BJ (cell line): ENCODE results near the gene ORMDL2. TPM values are rescaled to one million over a fixed set of nuclear protein-coding genes. Genes with fewer than 3 reads are reported as not detected.

Experiments
- CTCF ChIA-PET: fragments of 350-600 bp; formaldehyde crosslinking; extraction: SDS; loops from one replicate; lab custom pipeline; 2021; ENCODE audit warnings: antibody characterized with exemption, inconsistent platforms; lab: Yijun Ruan, JAX
- POLR2A ChIA-PET: fragments of 300-600 bp; sonication (Branson Sonifier 250); formaldehyde crosslinking; extraction: SDS; loops from one replicate; lab custom pipeline; 2021; ENCODE audit warnings: antibody characterized with exemption; lab: Charles Lee
- DNase-seq: peaks from one replicate; pipeline ENCODE4 v3.0.0-alpha.2; 2011; ENCODE audit warnings: low read depth
- H3K27me3 ChIP-seq: 2 replicates; pipeline ENCODE4 v1.6.0; 2011; ENCODE audit warnings: low read length; ENCODE audit not compliant: control insufficient read depth, insufficient read depth
- H3K36me3 ChIP-seq: 2 replicates; pipeline ENCODE4 v1.5.1; 2011; ENCODE audit warnings: low read length; ENCODE audit not compliant: control insufficient read depth, insufficient read depth
- H3K4me3 ChIP-seq: 2 replicates; pipeline ENCODE4 v1.5.1; 2011; ENCODE audit warnings: low read depth, mild to moderate bottlenecking, control low read depth, low read length
- CTCF ChIP-seq: IDR thresholded peaks from 2 replicates; pipeline ENCODE4 v1.5.1; 2011; ENCODE audit warnings: low read depth, mild to moderate bottlenecking, control low read depth, inconsistent platforms, low read length, moderate library complexity; ENCODE audit not compliant: insufficient read depth
- polyA plus RNA-seq: library from polyadenylated mRNA; depleted of rRNA; stranded (reverse); fragments of >200 nt; gene quantifications from 2 replicates; pipeline ENCODE4 v1.2.3, GENCODE V29; 2011

The ORMDL2 gene
- polyA plus RNA-seq, 1 experiment: 47.4 TPM

GRCh38 chr12:55816881-55817344 lies 928 bp upstream of the ORMDL2 start:
- ChIA-PET CTCF (interaction anchor here (0.6 to 4.7 kb wide), 11 partner anchors 10 to 361 kb away, joined by 3 to 20 read pairs (median 4); partner anchors contain the start of gene PYM1), POLR2A (interaction anchor here (0.6 to 2.9 kb wide), 4 partner anchors 13 to 132 kb away, joined by 5 to 30 read pairs (median 6); partner anchors contain the start of gene DNAJC14)
- DNase-seq: no peak
- no peaks in the 10 kb centered on the region for H3K27me3 ChIP-seq
- no peak for TF ChIP-seq CTCF
- peaks cover 8% of the 10 kb centered on the region for H3K36me3 ChIP-seq
- H3K4me3 ChIP-seq: peak overlapping the region; percentile 92

GRCh38 chr12:55818140-55818728 lies 393 bp downstream of the ORMDL2 start:
- Histone ChIP-seq H3K27me3 (no peaks in the 10 kb centered on the region), H3K36me3 (peaks cover 10% of the 10 kb centered on the region), H3K4me3 (peak overlapping the region; percentile 76)
- CTCF ChIA-PET: interaction anchor here (0.6 to 4.7 kb wide), 9 partner anchors 11 to 122 kb away, joined by 3 to 20 read pairs (median 5); partner anchors contain the start of genes DNAJC14 and PYM1
- DNase-seq: no peak
- no peak for TF ChIP-seq CTCF
- POLR2A ChIA-PET: interaction anchor here (0.6 to 2.9 kb wide), 5 partner anchors 12 to 143 kb away, joined by 3 to 30 read pairs (median 4); partner anchors contain the start of gene DNAJC14

- H3K4me3 ChIP-seq: no peak overlapping the region; the same call in 1 of the 2 replicates
- ChIA-PET CTCF (interaction anchor here (1.2 to 4.7 kb wide), 6 partner anchors 10 to 121 kb away, joined by 4 to 20 read pairs (median 9); partner anchors contain the start of genes DNAJC14 and PYM1), POLR2A (interaction anchor here (2.9 kb wide), 1 partner anchor 11 kb away, joined by 30 read pairs; the partner anchor contains the start of gene DNAJC14)
- TF ChIP-seq CTCF: no peak
- DNase-seq: no peak
- peaks cover 10% of the 10 kb centered on the region for H3K36me3 ChIP-seq
- H3K27me3 ChIP-seq: no peaks in the 10 kb centered on the region
Observed at GRCh38 chr12:55818886-55819285, 1.0 kb downstream of the ORMDL2 start.

GRCh38 chr12:55820679-55821078 lies 2.8 kb downstream of the ORMDL2 start:
- Histone ChIP-seq H3K27me3 (no peaks in the 10 kb centered on the region), H3K36me3 (peaks cover 10% of the 10 kb centered on the region), H3K4me3 (no peak overlapping the region)
- ChIA-PET POLR2A (no interaction called here), CTCF (interaction anchor here (0.6 to 4.7 kb wide), 7 partner anchors 9 to 119 kb away, joined by 3 to 20 read pairs (median 4); partner anchors contain the start of genes DNAJC14 and PYM1)
- DNase-seq: no peak
- TF ChIP-seq CTCF: peak; percentile 36; the same call in 1 of the 2 replicates

- TF ChIP-seq CTCF: peak; percentile 30
- ChIA-PET POLR2A (no interaction called here), CTCF (no interaction called here)
- DNase-seq: no peak
- Histone ChIP-seq H3K27me3 (no peaks in the 10 kb centered on the region), H3K4me3 (no peak overlapping the region), H3K36me3 (peaks cover 10% of the 10 kb centered on the region)
Observed at GRCh38 chr12:55822228-55822627, 4.4 kb downstream of the ORMDL2 start.
